OCI-LY7 (cell line): ENCODE data around the gene ABCA10. TPM values are rescaled to one million over a fixed set of nuclear protein-coding genes. Genes with fewer than 3 reads are reported as not detected.

ENCODE experiments used
- BruUV-seq: library from RNA; stranded (reverse); fragments of 400-500 nt; replicated peaks from 2 replicates; lab custom pipeline; 2021; lab: Mats Ljungman, UMichigan
- CTCF ChIA-PET: fragments of 300-600 bp; sonication (Branson Sonifier 250); formaldehyde crosslinking; loops from one replicate; lab custom pipeline; 2022; ENCODE audit warnings: antibody characterized with exemption; ENCODE audit not compliant: unreplicated experiment; lab: Charles Lee
- POLR2A ChIA-PET: fragments of 300-600 bp; sonication (Branson Sonifier 250); formaldehyde crosslinking; loops from one replicate; lab custom pipeline; 2022; ENCODE audit warnings: antibody characterized with exemption; lab: Charles Lee
- DNase-seq: peaks from one replicate; pipeline ENCODE4 v3.0.0-alpha.2; 2015; ENCODE audit warnings: low spot score
- H2AFZ ChIP-seq: fragments of 200-600 bp; sonication (generic), shearing (Covaris generic); 2 replicates; pipeline ENCODE4 v1.6.1; 2014; ENCODE audit warnings: mild to moderate bottlenecking, antibody characterized with exemption, low read length, moderate library complexity
- H3K27ac ChIP-seq: fragments of 200-600 bp; sonication (generic); 2 replicates; pipeline ENCODE4 v1.5.1; 2014; ENCODE audit warnings: mixed run types, low read depth, mild to moderate bottlenecking, moderate library complexity, low read length, inconsistent platforms; ENCODE audit not compliant: poor library complexity, severe bottlenecking
- H3K36me3 ChIP-seq: fragments of 200-600 bp; sonication (generic); 2 replicates; pipeline ENCODE4 v1.6.1; 2014; ENCODE audit warnings: mild to moderate bottlenecking, antibody characterized with exemption, low read length, moderate library complexity, mixed read lengths; ENCODE audit not compliant: insufficient read depth
- H3K4me1 ChIP-seq: fragments of 200-600 bp; sonication (generic); 2 replicates; pipeline ENCODE4 v1.5.1; 2014; ENCODE audit warnings: mild to moderate bottlenecking, low read length; ENCODE audit not compliant: insufficient read depth, poor library complexity, severe bottlenecking
- H3K4me2 ChIP-seq: fragments of 200-600 bp; sonication (generic); 2 replicates; pipeline ENCODE4 v1.6.1; 2014; ENCODE audit warnings: mild to moderate bottlenecking, low read length
- H3K4me3 ChIP-seq: fragments of 200-600 bp; sonication (generic); 2 replicates; pipeline ENCODE4 v1.5.1; 2014; ENCODE audit warnings: mild to moderate bottlenecking, low read depth, low read length; ENCODE audit not compliant: poor library complexity, severe bottlenecking
- H3K79me2 ChIP-seq: fragments of 200-600 bp; sonication (generic); 2 replicates; pipeline ENCODE4 v1.6.1; 2016; ENCODE audit warnings: low read depth, mild to moderate bottlenecking, low read length, moderate library complexity, mixed read lengths; ENCODE audit not compliant: insufficient read depth
- H3K9me2 ChIP-seq: fragments of 200-600 bp; sonication (generic); 2 replicates; pipeline ENCODE4 v1.6.1; 2016; ENCODE audit warnings: mild to moderate bottlenecking, low read length, mixed read lengths; ENCODE audit not compliant: insufficient read depth
- H3K9me3 ChIP-seq: fragments of 200-600 bp; sonication (generic); 2 replicates; pipeline ENCODE4 v1.6.1; 2014; ENCODE audit warnings: mild to moderate bottlenecking, mixed run types, low read length, mixed read lengths
- H4K20me1 ChIP-seq: fragments of 200-600 bp; sonication (generic); 2 replicates; pipeline ENCODE4 v1.6.1; 2014; ENCODE audit warnings: mild to moderate bottlenecking, antibody characterized with exemption, low read length, moderate library complexity, mixed read lengths; ENCODE audit not compliant: insufficient read depth
- CTCF ChIP-seq: fragments of 200-600 bp; sonication (generic); conservative IDR thresholded peaks from 2 replicates; pipeline ENCODE4 v1.5.1; 2014; ENCODE audit warnings: mild to moderate bottlenecking, antibody characterized with exemption, low read length, moderate library complexity, mixed read lengths
- EZH2phosphoT487 ChIP-seq: fragments of 200-600 bp; sonication (generic); IDR thresholded peaks from 2 replicates; pipeline ENCODE4 v1.6.1; 2018; ENCODE audit warnings: low read depth, borderline replicate concordance, mild to moderate bottlenecking, mixed run types, antibody characterized with exemption, low read length, moderate library complexity, mixed read lengths
- intact Hi-C: fragments of 100-400 bp; cut with micrococcal nuclease; formaldehyde crosslinking; loops from one replicate; pipeline ENCODE4 v1.10.0; 2022; ENCODE audit not compliant: unreplicated experiment
- total RNA-seq, 2 experiments: library from RNA; depleted of rRNA in 1 of 2; stranded (reverse); fragments of >200 nt in 1 of 2; shearing (Covaris generic) in 1 of 2; gene quantifications; 2 replicates each; pipeline ENCODE4 v1.2.3, GENCODE V29; 2014 to 2022

Gene ABCA10
- total RNA-seq, 2 experiments from 2014 or later, result 0.13 TPM; not detected in 1

- no peak overlapping the region for H2AFZ ChIP-seq
- CTCF ChIA-PET, result no interaction called here
- no TSS peak for BruUV-seq
- no peaks in the 10 kb centered on the region for H3K36me3 ChIP-seq
- no peaks in the 10 kb centered on the region for H3K9me2 ChIP-seq
- no peak for DNase-seq
- intact Hi-C loops, result no loop called here
- H3K4me2 ChIP-seq, result no peak overlapping the region
- H3K4me3 ChIP-seq, result no peak overlapping the region
- no peaks in the 10 kb centered on the region for H3K79me2 ChIP-seq
- TF ChIP-seq EZH2phosphoT487 (no peak), CTCF (no peak)
- H3K9me3 ChIP-seq, result no peaks in the 10 kb centered on the region
- POLR2A ChIA-PET, result interaction anchor here (0.6 to 1.5 kb wide), 3 partner anchors 40 to 1027 kb away, joined by 3 to 4 read pairs (median 3); no protein-coding TSS in a partner anchor
- H4K20me1 ChIP-seq, result no peaks in the 10 kb centered on the region
- H3K4me1 ChIP-seq, result no peaks in the 10 kb centered on the region
- no peak overlapping the region for H3K27ac ChIP-seq
Observed at GRCh38 chr17:69143683-69144231, 84.9 kb downstream of the ABCA10 start.

GRCh38 chr17:69143151-69143550, 85.5 kb downstream of the ABCA10 start:
- Histone ChIP-seq H3K9me2 (no peaks in the 10 kb centered on the region), H3K9me3 (no peaks in the 10 kb centered on the region), H4K20me1 (no peaks in the 10 kb centered on the region), H3K36me3 (no peaks in the 10 kb centered on the region), H3K4me3 (no peak overlapping the region), H3K79me2 (no peaks in the 10 kb centered on the region), H3K4me1 (no peaks in the 10 kb centered on the region), H3K4me2 (no peak overlapping the region), H3K27ac (no peak overlapping the region), H2AFZ (no peak overlapping the region)
- TF ChIP-seq EZH2phosphoT487, result no peak
- ChIA-PET POLR2A (interaction anchor here (1.5 kb wide), 1 partner anchor 62 kb away, joined by 4 read pairs; no protein-coding TSS in a partner anchor), CTCF (no interaction called here)
- DNase-seq, result no peak
- intact Hi-C loops, result no loop called here
- no TSS peak for BruUV-seq

- DNase-seq, result no peak
- intact Hi-C loops, result no loop called here
- ChIA-PET POLR2A (interaction anchor here (1.2 to 1.5 kb wide), 2 partner anchors 14 to 63 kb away, joined by 4 read pairs; no protein-coding TSS in a partner anchor), CTCF (no interaction called here)
- Histone ChIP-seq H3K79me2 (no peaks in the 10 kb centered on the region), H3K9me3 (no peaks in the 10 kb centered on the region), H3K4me3 (no peak overlapping the region), H4K20me1 (no peaks in the 10 kb centered on the region), H3K36me3 (no peaks in the 10 kb centered on the region), H2AFZ (peak overlapping the region; percentile 38), H3K27ac (no peak overlapping the region), H3K4me2 (no peak overlapping the region), H3K9me2 (no peaks in the 10 kb centered on the region), H3K4me1 (no peaks in the 10 kb centered on the region)
- BruUV-seq, result no TSS peak
- TF ChIP-seq CTCF (no peak), EZH2phosphoT487 (no peak)
Observed at GRCh38 chr17:69142175-69142802, 86.3 kb downstream of the ABCA10 start.
